Astrocyte (in vitro differentiated cells and primary cell): ENCODE results near the gene CERS6. TPM values are rescaled to one million over a fixed set of nuclear protein-coding genes. Genes with fewer than 3 reads are reported as not detected.

ENCODE experiments used
- DNase-seq: peaks from one replicate; pipeline ENCODE4 v3.0.0-alpha.2; 2010; ENCODE audit warnings: low read depth
- FAIRE-seq: peaks from 2 replicates; lab custom pipeline; 2011; peaks lifted over from hg19 to GRCh38; lab: Jason Lieb, UNC
- H2AFZ ChIP-seq: 2 replicates; pipeline ENCODE4 v1.6.0; 2012; ENCODE audit warnings: low read depth, low read length, inconsistent platforms
- H3K27ac ChIP-seq: 2 replicates; pipeline ENCODE4 v1.5.1; 2011; ENCODE audit warnings: low read depth, low read length, inconsistent platforms
- H3K27me3 ChIP-seq: 2 replicates; pipeline ENCODE4 v1.6.0; 2011; ENCODE audit warnings: low read length, inconsistent platforms; ENCODE audit not compliant: insufficient read depth
- H3K36me3 ChIP-seq: 2 replicates; pipeline ENCODE4 v1.5.1; 2011; ENCODE audit warnings: low read length, inconsistent platforms; ENCODE audit not compliant: insufficient read depth
- H3K4me1 ChIP-seq: 2 replicates; pipeline ENCODE4 v1.5.1; 2011; ENCODE audit warnings: low read length, inconsistent platforms; ENCODE audit not compliant: insufficient read depth
- H3K4me2 ChIP-seq: 2 replicates; pipeline ENCODE4 v1.6.0; 2012; ENCODE audit warnings: low read length, inconsistent platforms
- H3K4me3 ChIP-seq: 2 replicates; pipeline ENCODE4 v1.5.1; 2011; ENCODE audit warnings: low read depth, mild to moderate bottlenecking, low read length, inconsistent platforms; ENCODE audit not compliant: insufficient read depth
- H3K79me2 ChIP-seq: 2 replicates; pipeline ENCODE4 v1.6.0; 2012; ENCODE audit warnings: mild to moderate bottlenecking, low read length, inconsistent platforms; ENCODE audit not compliant: insufficient read depth
- H3K9ac ChIP-seq: 2 replicates; pipeline ENCODE4 v1.6.0; 2012; ENCODE audit warnings: mild to moderate bottlenecking, low read length, inconsistent platforms
- H3K9me3 ChIP-seq: 2 replicates; pipeline ENCODE4 v1.5.1; 2012; ENCODE audit warnings: low read depth, mild to moderate bottlenecking, low read length, inconsistent platforms; ENCODE audit not compliant: insufficient read depth
- H4K20me1 ChIP-seq: 2 replicates; pipeline ENCODE4 v1.6.0; 2012; ENCODE audit warnings: low read length, inconsistent platforms; ENCODE audit not compliant: insufficient read depth
- H3K27ac Mint-ChIP-seq: one replicate; pipeline ENCODE4 v1.8.0; 2021; ENCODE audit warnings: mild to moderate bottlenecking, mixed read lengths; ENCODE audit not compliant: unreplicated experiment
- H3K27me3 Mint-ChIP-seq: one replicate; pipeline ENCODE4 v1.8.0; 2021; ENCODE audit warnings: low read depth, mixed read lengths; ENCODE audit not compliant: unreplicated experiment
- H3K36me3 Mint-ChIP-seq: one replicate; pipeline ENCODE4 v1.8.0; 2021; ENCODE audit warnings: low read depth, mixed read lengths; ENCODE audit not compliant: unreplicated experiment
- H3K4me1 Mint-ChIP-seq: one replicate; pipeline ENCODE4 v1.8.0; 2021; ENCODE audit warnings: low read depth, mixed read lengths; ENCODE audit not compliant: unreplicated experiment
- H3K4me3 Mint-ChIP-seq: one replicate; pipeline ENCODE4 v1.8.0; 2021; ENCODE audit warnings: mild to moderate bottlenecking, moderate library complexity, mixed read lengths; ENCODE audit not compliant: unreplicated experiment
- H3K9me3 Mint-ChIP-seq: one replicate; pipeline ENCODE4 v1.8.0; 2021; ENCODE audit warnings: mild to moderate bottlenecking, mixed read lengths; ENCODE audit not compliant: unreplicated experiment
- EZH2 ChIP-seq: IDR thresholded peaks from 2 replicates; pipeline ENCODE4 v1.6.1; 2012; ENCODE audit warnings: mild to moderate bottlenecking, low read length, inconsistent platforms; ENCODE audit not compliant: insufficient read depth
- total RNA-seq: library from RNA; stranded (reverse); gene quantifications from 2 replicates; pipeline ENCODE4 v1.2.1, GENCODE V29; 2021
- TF ChIP-seq, protein P1 (sequence below): IDR thresholded peaks from 2 replicates; pipeline ENCODE4 v1.5.1; 2011; ENCODE audit warnings: low read depth, mild to moderate bottlenecking, inconsistent platforms, low read length, moderate library complexity; ENCODE audit not compliant: insufficient read depth

CERS6 gene
- total RNA-seq, 1 donor from 2014 or later: 23.4 TPM

DNA sequence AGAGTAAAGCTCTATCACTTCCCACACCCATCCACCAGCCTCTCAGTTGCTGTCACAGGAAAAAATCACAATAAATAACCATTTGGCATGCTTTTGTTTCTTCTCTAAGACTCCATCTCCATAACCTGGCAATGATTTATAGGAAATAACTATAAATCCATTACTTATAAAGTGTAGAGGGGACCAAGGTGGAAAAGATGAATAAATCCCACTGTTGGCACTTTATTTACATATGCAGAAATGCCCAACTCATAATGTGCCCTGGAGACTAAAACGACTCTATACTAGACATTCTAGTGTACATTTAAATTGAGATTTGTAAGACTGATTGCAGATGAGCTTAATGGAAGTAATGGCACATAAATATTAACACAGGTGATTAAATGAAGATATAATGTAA lies 338.9 kb downstream of the CERS6 start:
- H3K4me3 ChIP-seq: no peak overlapping the region
- H3K4me1 ChIP-seq: no peaks in the 10 kb centered on the region
- FAIRE-seq (no peak), DNase-seq (no peak)
- Mint-ChIP-seq H3K27me3 (no peaks in the 10 kb centered on the region), H3K36me3 (peaks cover 1% of the 10 kb centered on the region), H3K9me3 (no peaks in the 10 kb centered on the region), H3K4me1 (peaks cover 4% of the 10 kb centered on the region), H3K27ac (no peak overlapping the region), H3K4me3 (no peak overlapping the region)
- no peaks in the 10 kb centered on the region for H3K79me2 ChIP-seq
- H3K27ac ChIP-seq: no peak overlapping the region
- H3K27me3 ChIP-seq: no peaks in the 10 kb centered on the region
- H3K4me2 ChIP-seq: no peak overlapping the region
- no peak overlapping the region for H2AFZ ChIP-seq
- H3K9ac ChIP-seq: no peak overlapping the region
- no peaks in the 10 kb centered on the region for H3K9me3 ChIP-seq
- TF ChIP-seq, protein P1, sequence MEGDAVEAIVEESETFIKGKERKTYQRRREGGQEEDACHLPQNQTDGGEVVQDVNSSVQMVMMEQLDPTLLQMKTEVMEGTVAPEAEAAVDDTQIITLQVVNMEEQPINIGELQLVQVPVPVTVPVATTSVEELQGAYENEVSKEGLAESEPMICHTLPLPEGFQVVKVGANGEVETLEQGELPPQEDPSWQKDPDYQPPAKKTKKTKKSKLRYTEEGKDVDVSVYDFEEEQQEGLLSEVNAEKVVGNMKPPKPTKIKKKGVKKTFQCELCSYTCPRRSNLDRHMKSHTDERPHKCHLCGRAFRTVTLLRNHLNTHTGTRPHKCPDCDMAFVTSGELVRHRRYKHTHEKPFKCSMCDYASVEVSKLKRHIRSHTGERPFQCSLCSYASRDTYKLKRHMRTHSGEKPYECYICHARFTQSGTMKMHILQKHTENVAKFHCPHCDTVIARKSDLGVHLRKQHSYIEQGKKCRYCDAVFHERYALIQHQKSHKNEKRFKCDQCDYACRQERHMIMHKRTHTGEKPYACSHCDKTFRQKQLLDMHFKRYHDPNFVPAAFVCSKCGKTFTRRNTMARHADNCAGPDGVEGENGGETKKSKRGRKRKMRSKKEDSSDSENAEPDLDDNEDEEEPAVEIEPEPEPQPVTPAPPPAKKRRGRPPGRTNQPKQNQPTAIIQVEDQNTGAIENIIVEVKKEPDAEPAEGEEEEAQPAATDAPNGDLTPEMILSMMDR: no peak
- TF ChIP-seq EZH2: no peak
- no peaks in the 10 kb centered on the region for H4K20me1 ChIP-seq
- H3K36me3 ChIP-seq: no peaks in the 10 kb centered on the region

DNA sequence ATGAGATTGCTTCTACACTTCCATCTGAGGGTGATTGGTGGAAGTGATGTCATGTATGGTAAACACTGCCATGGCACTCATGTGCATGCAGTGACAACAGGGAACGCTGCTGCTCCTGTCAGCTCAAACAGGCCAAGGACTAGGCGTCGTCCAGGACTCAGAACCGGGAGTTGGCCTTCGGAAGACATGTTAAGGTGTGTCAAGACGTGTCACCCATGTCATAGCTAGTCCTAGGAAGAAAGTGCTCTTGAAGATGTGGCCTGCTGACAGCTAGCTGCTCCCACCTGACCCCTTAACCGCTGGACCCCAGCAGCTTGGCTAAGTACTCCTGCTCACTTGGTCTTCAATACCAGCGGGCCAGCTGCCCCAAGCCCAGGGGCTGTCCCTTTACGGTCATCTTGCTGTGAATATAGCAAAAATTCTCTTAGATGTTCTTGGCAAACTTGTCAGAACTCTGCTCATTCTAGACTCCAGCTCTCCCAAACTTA lies 340.1 kb downstream of the CERS6 start:
- H3K27ac ChIP-seq: no peak overlapping the region
- H3K27ac Mint-ChIP-seq: no peak overlapping the region
- no peaks in the 10 kb centered on the region for H3K27me3 ChIP-seq
- H4K20me1 ChIP-seq: no peaks in the 10 kb centered on the region
- H3K27me3 Mint-ChIP-seq: no peaks in the 10 kb centered on the region
- H3K4me1 Mint-ChIP-seq: peaks cover 4% of the 10 kb centered on the region
- H3K79me2 ChIP-seq: no peaks in the 10 kb centered on the region
- no peaks in the 10 kb centered on the region for H3K36me3 ChIP-seq
- no peak for DNase-seq
- no peaks in the 10 kb centered on the region for H3K9me3 ChIP-seq
- H3K9me3 Mint-ChIP-seq: no peaks in the 10 kb centered on the region
- no peak overlapping the region for H3K4me3 ChIP-seq
- H3K9ac ChIP-seq: no peak overlapping the region
- no peaks in the 10 kb centered on the region for H3K36me3 Mint-ChIP-seq
- no peak overlapping the region for H3K4me2 ChIP-seq
- no peak for FAIRE-seq
- H3K4me1 ChIP-seq: no peaks in the 10 kb centered on the region
- H3K4me3 Mint-ChIP-seq: no peak overlapping the region
- H2AFZ ChIP-seq: no peak overlapping the region
- TF ChIP-seq, protein P1: no peak

- H3K36me3 ChIP-seq: no peaks in the 10 kb centered on the region
- H3K4me3 ChIP-seq: no peak overlapping the region
- Mint-ChIP-seq H3K27ac (no peak overlapping the region), H3K9me3 (no peaks in the 10 kb centered on the region), H3K4me1 (peaks cover 4% of the 10 kb centered on the region), H3K27me3 (no peaks in the 10 kb centered on the region), H3K4me3 (no peak overlapping the region), H3K36me3 (no peaks in the 10 kb centered on the region)
- H2AFZ ChIP-seq: no peak overlapping the region
- H3K4me1 ChIP-seq: no peaks in the 10 kb centered on the region
- no peaks in the 10 kb centered on the region for H4K20me1 ChIP-seq
- no peak overlapping the region for H3K4me2 ChIP-seq
- TF ChIP-seq, protein P1: no peak
- no peak for TF ChIP-seq EZH2
- no peak overlapping the region for H3K27ac ChIP-seq
- DNase-seq (no peak), FAIRE-seq (no peak)
- H3K79me2 ChIP-seq: no peaks in the 10 kb centered on the region
- H3K27me3 ChIP-seq: no peaks in the 10 kb centered on the region
- H3K9ac ChIP-seq: no peak overlapping the region
- H3K9me3 ChIP-seq: no peaks in the 10 kb centered on the region
These were observed 340.7 kb downstream of the CERS6 start for GRCh38 chr2:168796583-168797285.
